ENCODE measurements around the gene CELA2B. TPM values are rescaled to one million over a fixed set of nuclear protein-coding genes. Genes with fewer than 3 reads are reported as not detected.
A peak's percentile ranks its signal among the peaks of the same experiment; 100 is the strongest.
"Not testable (repeated sequence)": the region's sequence is repeated elsewhere in the genome, so short reads cannot be mapped to it uniquely, and the experiment has no call there.

CELA2B gene
- total RNA-seq, 3 donors from 2014 or later (not counting 1 experiment from before 2014, with no cell fraction given): not detected

DNA sequence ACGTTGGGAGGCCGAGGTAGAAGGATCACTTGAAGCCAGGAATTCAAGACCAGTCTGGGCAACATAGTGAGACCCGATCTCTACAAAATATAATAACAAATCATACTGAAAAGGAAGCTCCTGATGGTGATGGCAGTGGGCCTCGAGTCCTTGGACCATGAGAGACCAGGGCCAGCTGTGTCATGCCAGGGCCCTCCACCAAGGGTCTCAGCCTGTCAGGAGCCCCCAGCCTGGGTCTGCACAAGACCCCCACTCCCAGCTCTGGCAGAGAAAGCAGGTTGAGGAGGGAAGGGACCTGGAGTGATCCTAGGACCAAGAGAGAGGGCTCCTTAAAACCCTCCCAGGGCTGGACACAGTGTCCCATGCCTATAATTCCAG lies 44.3 kb upstream of the CELA2B start:
- Mint-ChIP-seq H3K4me1 (peaks cover 39 to 64% of the 10 kb centered on the region in 2 donors), H3K9me3 (no peaks in the 10 kb centered on the region), H3K27ac (peak overlapping the region; percentile 88 to 93), H3K36me3 (peaks cover 8% of the 10 kb centered on the region), H3K4me3 (peak overlapping the region; percentile 45), H3K27me3 (ENCODE audit: low read depth in 2 of 2) (no peaks in the 10 kb centered on the region)
- no peak for DNase-seq
- no peak overlapping the region for H3K4me3 ChIP-seq (ENCODE audit: low read length)
- WGBS (ENCODE audit: insufficient coverage): 76% methylated on average over 4 of the region's 4 CpGs
- ATAC-seq: peak in 1 of 3 donors; percentile 1
- intact Hi-C loops (cut with micrococcal nuclease): loop anchor here (1.0 to 2.0 kb wide), 2 partner anchors 15 to 108 kb away; no protein-coding TSS in a partner anchor
- H3K27ac ChIP-seq (ENCODE audit: low read length): peak overlapping the region; percentile 52
- H3K36me3 ChIP-seq (ENCODE audit: control insufficient read depth, insufficient read depth, low read length): peaks cover 51% of the 10 kb centered on the region
- peaks cover 45% of the 10 kb centered on the region for H3K4me1 ChIP-seq (ENCODE audit: control insufficient read depth, insufficient read depth, low read length)
- TF ChIP-seq CTCF (IDR thresholded peaks at IDR 0.05): no peak
- H3K9me3 ChIP-seq (ENCODE audit: control insufficient read depth, insufficient read depth, low read length): no peaks in the 10 kb centered on the region
- no peaks in the 10 kb centered on the region for H3K27me3 ChIP-seq (ENCODE audit: control insufficient read depth, insufficient read depth, low read length)

- H3K4me3 ChIP-seq (ENCODE audit: low read length): no peak overlapping the region
- no peaks in the 10 kb centered on the region for H3K27me3 ChIP-seq (ENCODE audit: control insufficient read depth, insufficient read depth, low read length)
- Mint-ChIP-seq H3K27me3 (ENCODE audit: low read depth in 2 of 2) (no peaks in the 10 kb centered on the region), H3K27ac (peak overlapping the region; percentile 88 to 93), H3K36me3 (peaks cover 8% of the 10 kb centered on the region), H3K9me3 (no peaks in the 10 kb centered on the region), H3K4me3 (peak overlapping the region; percentile 65), H3K4me1 (peaks cover 37 to 61% of the 10 kb centered on the region in 2 donors)
- H3K36me3 ChIP-seq (ENCODE audit: control insufficient read depth, insufficient read depth, low read length): peaks cover 43% of the 10 kb centered on the region
- WGBS (ENCODE audit: insufficient coverage): 86% methylated on average over 9 of the region's 9 CpGs
- H3K9me3 ChIP-seq (ENCODE audit: control insufficient read depth, insufficient read depth, low read length): no peaks in the 10 kb centered on the region
- no peak for TF ChIP-seq CTCF (IDR thresholded peaks at IDR 0.05)
- intact Hi-C loops (cut with micrococcal nuclease): no loop called here
- ATAC-seq (no peak), DNase-seq (peak in 1 of 2 donors; percentile 21)
- H3K27ac ChIP-seq (ENCODE audit: low read length): no peak overlapping the region
- peaks cover 38% of the 10 kb centered on the region for H3K4me1 ChIP-seq (ENCODE audit: control insufficient read depth, insufficient read depth, low read length)
Observed at GRCh38 chr1:15432324-15432723, 43.6 kb upstream of the CELA2B start.

- 95% methylated on average over 8 of the region's 9 CpGs for WGBS (ENCODE audit: insufficient coverage)
- peaks cover 8% of the 10 kb centered on the region for H3K36me3 Mint-ChIP-seq
- DNase-seq (peak in 1 of 2 donors; percentile 16), ATAC-seq (peak in 1 of 3 donors; percentile 1)
- Histone ChIP-seq H3K27ac (ENCODE audit: low read length) (no peak overlapping the region), H3K9me3 (ENCODE audit: control insufficient read depth, insufficient read depth, low read length) (no peaks in the 10 kb centered on the region), H3K36me3 (ENCODE audit: control insufficient read depth, insufficient read depth, low read length) (peaks cover 34% of the 10 kb centered on the region), H3K4me3 (ENCODE audit: low read length) (no peak overlapping the region), H3K27me3 (ENCODE audit: control insufficient read depth, insufficient read depth, low read length) (no peaks in the 10 kb centered on the region), H3K4me1 (ENCODE audit: control insufficient read depth, insufficient read depth, low read length) (peaks cover 35% of the 10 kb centered on the region)
- peaks cover 31 to 51% of the 10 kb centered on the region in 2 donors for H3K4me1 Mint-ChIP-seq
- H3K4me3 Mint-ChIP-seq: peak overlapping the region; percentile 53
- peak overlapping the region; percentile 88 to 93 for H3K27ac Mint-ChIP-seq
- intact Hi-C loops (cut with micrococcal nuclease): no loop called here
- no peaks in the 10 kb centered on the region for H3K27me3 Mint-ChIP-seq (ENCODE audit: low read depth in 2 of 2)
- no peak for TF ChIP-seq CTCF (IDR thresholded peaks at IDR 0.05)
- H3K9me3 Mint-ChIP-seq: no peaks in the 10 kb centered on the region
Observed at GRCh38 chr1:15433471-15433870, 42.4 kb upstream of the CELA2B start.

GRCh38 chr1:15434739-15435138 lies 41.2 kb upstream of the CELA2B start:
- H3K27me3 ChIP-seq (ENCODE audit: control insufficient read depth, insufficient read depth, low read length); H3K36me3 Mint-ChIP-seq; H3K27me3 Mint-ChIP-seq (ENCODE audit: low read depth in 2 of 2); H3K4me3 ChIP-seq (ENCODE audit: low read length); H3K27ac ChIP-seq (ENCODE audit: low read length); H3K9me3 Mint-ChIP-seq; intact Hi-C loops (cut with micrococcal nuclease); H3K9me3 ChIP-seq (ENCODE audit: control insufficient read depth, insufficient read depth, low read length): not testable (repeated sequence)
- Histone ChIP-seq H3K4me1 (ENCODE audit: control insufficient read depth, insufficient read depth, low read length) (peaks cover 26% of the 10 kb centered on the region), H3K36me3 (ENCODE audit: control insufficient read depth, insufficient read depth, low read length) (peaks cover 21% of the 10 kb centered on the region)
- peak overlapping the region; percentile 63 for H3K4me3 Mint-ChIP-seq
- H3K27ac Mint-ChIP-seq: peak overlapping the region; percentile 88 to 93
- peak in 1 of 3 donors; percentile 15 for ATAC-seq
- 34% methylated on average over 8 of the region's 8 CpGs for WGBS (ENCODE audit: insufficient coverage)
- peak in 1 of 2 donors; percentile 31 for DNase-seq
- peaks cover 28 to 41% of the 10 kb centered on the region in 2 donors for H3K4me1 Mint-ChIP-seq

Measured in natural killer cell (primary cell).